ENCODE results near the gene DSCAM. TPM values are rescaled to one million over a fixed set of nuclear protein-coding genes. Genes with fewer than 3 reads are reported as not detected.

The DSCAM gene
- total and polyA plus RNA-seq, 2 donors (not counting 3 experiments of a cell fraction or from before 2014, with no cell fraction given): not detected

DNA sequence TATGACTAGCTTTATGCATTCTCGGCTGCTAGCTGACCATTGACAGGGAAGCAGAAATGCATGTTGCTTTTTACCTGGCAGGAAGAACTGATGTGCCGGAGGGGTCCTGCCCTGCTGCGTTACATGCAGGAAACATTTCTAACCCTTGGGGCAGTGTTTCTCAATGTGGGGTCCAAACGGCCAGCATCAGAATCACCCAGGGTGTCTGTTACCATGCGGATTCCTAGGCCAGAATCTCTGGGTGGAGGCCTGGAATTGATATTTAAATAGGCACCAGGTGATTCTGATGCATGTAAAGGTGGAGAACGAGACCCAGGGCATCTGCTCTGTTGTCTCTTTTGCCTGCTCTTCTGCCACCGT lies 797.0 kb downstream of the DSCAM start:
- TF ChIP-seq JUN (IDR thresholded peaks at IDR 0.05; ENCODE audit: borderline replicate concordance, insufficient read depth, insufficient read length, low read depth): no peak
- TF ChIP-seq POLR2A (IDR thresholded peaks at IDR 0.05; ENCODE audit: low read depth, low read length): no peak
- TF ChIP-seq, protein P1, sequence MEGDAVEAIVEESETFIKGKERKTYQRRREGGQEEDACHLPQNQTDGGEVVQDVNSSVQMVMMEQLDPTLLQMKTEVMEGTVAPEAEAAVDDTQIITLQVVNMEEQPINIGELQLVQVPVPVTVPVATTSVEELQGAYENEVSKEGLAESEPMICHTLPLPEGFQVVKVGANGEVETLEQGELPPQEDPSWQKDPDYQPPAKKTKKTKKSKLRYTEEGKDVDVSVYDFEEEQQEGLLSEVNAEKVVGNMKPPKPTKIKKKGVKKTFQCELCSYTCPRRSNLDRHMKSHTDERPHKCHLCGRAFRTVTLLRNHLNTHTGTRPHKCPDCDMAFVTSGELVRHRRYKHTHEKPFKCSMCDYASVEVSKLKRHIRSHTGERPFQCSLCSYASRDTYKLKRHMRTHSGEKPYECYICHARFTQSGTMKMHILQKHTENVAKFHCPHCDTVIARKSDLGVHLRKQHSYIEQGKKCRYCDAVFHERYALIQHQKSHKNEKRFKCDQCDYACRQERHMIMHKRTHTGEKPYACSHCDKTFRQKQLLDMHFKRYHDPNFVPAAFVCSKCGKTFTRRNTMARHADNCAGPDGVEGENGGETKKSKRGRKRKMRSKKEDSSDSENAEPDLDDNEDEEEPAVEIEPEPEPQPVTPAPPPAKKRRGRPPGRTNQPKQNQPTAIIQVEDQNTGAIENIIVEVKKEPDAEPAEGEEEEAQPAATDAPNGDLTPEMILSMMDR (IDR thresholded peaks at IDR 0.05; ENCODE audit: extremely low read depth in 1 of 2, insufficient read depth in 1 of 2, low read depth in 1 of 2, low read length in 2 of 2): no peak
- TF ChIP-seq EZH2 (IDR thresholded peaks at IDR 0.05; ENCODE audit: borderline replicate concordance, low read depth, low read length, severe bottlenecking): no peak
- TF ChIP-seq MYC (IDR thresholded peaks at IDR 0.05; ENCODE audit: low read depth, low read length): no peak
- TF ChIP-seq GATA2 (IDR thresholded peaks at IDR 0.05; ENCODE audit: insufficient read depth, insufficient read length, low read depth, low read length): no peak
- TF ChIP-seq FOS (IDR thresholded peaks at IDR 0.05; ENCODE audit: borderline replicate concordance, insufficient read depth, low read length): no peak
- TF ChIP-seq POLR2AphosphoS5 (IDR thresholded peaks at IDR 0.05; ENCODE audit: insufficient read depth, low read depth, low read length): no peak
- TF ChIP-seq, protein P2, sequence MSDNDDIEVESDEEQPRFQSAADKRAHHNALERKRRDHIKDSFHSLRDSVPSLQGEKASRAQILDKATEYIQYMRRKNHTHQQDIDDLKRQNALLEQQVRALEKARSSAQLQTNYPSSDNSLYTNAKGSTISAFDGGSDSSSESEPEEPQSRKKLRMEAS (IDR thresholded peaks at IDR 0.05; ENCODE audit: insufficient read depth, insufficient read length): no peak
- no peaks in the 10 kb centered on the region for H3K4me1 ChIP-seq (ENCODE audit: control insufficient read depth, extremely low read depth, insufficient read depth, low read length)
- no peak overlapping the region for H3K4me2 ChIP-seq (ENCODE audit: insufficient read depth, low read length)
- FAIRE-seq: no peak
- peaks cover 8% of the 10 kb centered on the region for H3K9me3 ChIP-seq (replicated peaks; ENCODE audit: control insufficient read depth, insufficient read depth, low read length)
- ChIA-PET POLR2A (no interaction called here), CTCF (no interaction called here)
- H3K27me3 ChIP-seq (ENCODE audit: control insufficient read depth in 2 of 2, insufficient read depth in 2 of 2, low read length in 2 of 2): no peaks in the 10 kb centered on the region
- H3K4me3 ChIP-seq (replicated peaks in 1 of 3; ENCODE audit: insufficient read depth in 1 of 3, low read depth in 1 of 3, low read length in 3 of 3): no peak overlapping the region
- no peaks in the 10 kb centered on the region for H4K20me1 ChIP-seq (replicated peaks; ENCODE audit: control insufficient read depth, extremely low read depth, insufficient read depth, low read length)
- dilution Hi-C loops (cut with MboI; ENCODE audit: extremely low pct_ligation_motif_present, low sequenced_read_pairs) (no loop called here), intact Hi-C loops (cut with micrococcal nuclease) (no loop called here)
- no peak overlapping the region for H2AFZ ChIP-seq (ENCODE audit: low read depth, low read length)
- no peaks in the 10 kb centered on the region for H3K79me2 ChIP-seq (ENCODE audit: control insufficient read depth, insufficient read depth, low read length)
- no peak overlapping the region for H3K27ac ChIP-seq (ENCODE audit: insufficient read depth, low read depth, low read length)
- no peaks in the 10 kb centered on the region for H3K9me1 ChIP-seq (replicated peaks; ENCODE audit: control insufficient read depth, extremely low read depth, insufficient read depth, low read length)
- no TSS peak for BruUV-seq (replicated peaks)
- no peaks in the 10 kb centered on the region for H3K36me3 ChIP-seq (ENCODE audit: control insufficient read depth in 2 of 2, extremely low read depth in 1 of 2, insufficient read depth in 2 of 2, low read length in 2 of 2)
- H3K9ac ChIP-seq (replicated peaks; ENCODE audit: extremely low read depth, insufficient read depth, low read length): no peak overlapping the region
- DNase-seq (ENCODE audit: low read depth, low spot score): no peak
